Measurements from ENCODE around the gene ZSWIM1. TPM values are rescaled to one million over a fixed set of nuclear protein-coding genes. Genes with fewer than 3 reads are reported as not detected.

ZSWIM1 gene
- total and polyA plus RNA-seq, 2 of the 13 experiments (the other 11 are each of a cell fraction or from before 2014, with no cell fraction given), result 9.5 to 11.7 TPM

- TF ChIP-seq ZBTB44 (CRISPR knock-in tag; IDR thresholded peaks at IDR 0.05) (no peak), REXO4 (CRISPR knock-in tag; IDR thresholded peaks at IDR 0.05; ENCODE audit: borderline replicate concordance) (no peak), TCF12 (IDR thresholded peaks at IDR 0.05) (no peak), TCF12 (CRISPR knock-in tag; IDR thresholded peaks at IDR 0.05) (no peak), CBX2 (IDR thresholded peaks at IDR 0.05; ENCODE audit: low read depth, low read length) (no peak), CBX2 (CRISPR knock-in tag; IDR thresholded peaks at IDR 0.05; ENCODE audit: low read depth) (no peak), ZNF713 (CRISPR knock-in tag; IDR thresholded peaks at IDR 0.05) (no peak), TFAP4 (IDR thresholded peaks at IDR 0.05; ENCODE audit: borderline replicate concordance, low read depth) (no peak), SAFB2 (CRISPR knock-in tag; IDR thresholded peaks at IDR 0.05; ENCODE audit: borderline replicate concordance, low read depth) (peak; percentile 59; the same call in 1 of the 2 replicates), DNMT1 (CRISPR knock-in tag; IDR thresholded peaks at IDR 0.05) (no peak), NBN (conservative IDR thresholded peaks at IDR 0.05) (no peak), TEAD2 (CRISPR knock-in tag; IDR thresholded peaks at IDR 0.05) (no peak), ZNF12 (CRISPR knock-in tag; IDR thresholded peaks at IDR 0.05) (no peak), SMAD1 (CRISPR knock-in tag; IDR thresholded peaks at IDR 0.05; ENCODE audit: borderline replicate concordance, low read depth) (no peak), SP1 (IDR thresholded peaks at IDR 0.05) (no peak), SP1 (CRISPR knock-in tag; IDR thresholded peaks at IDR 0.05) (peak; percentile 39; the same call in 1 of the 2 replicates), GATA4 (IDR thresholded peaks at IDR 0.05; ENCODE audit: borderline replicate concordance, low read depth) (no peak), CHD2 (IDR thresholded peaks at IDR 0.05; ENCODE audit: low read depth, low read length) (0 out of 2 replicates have a peak, but pooled peaks have one; percentile 42), ZNF773 (CRISPR knock-in tag; IDR thresholded peaks at IDR 0.05; ENCODE audit: borderline replicate concordance) (no peak), ZBTB7B (CRISPR knock-in tag; IDR thresholded peaks at IDR 0.05) (no peak), GATAD1 (CRISPR knock-in tag; IDR thresholded peaks at IDR 0.05) (no peak), EEA1 (CRISPR knock-in tag; IDR thresholded peaks at IDR 0.05; ENCODE audit: borderline replicate concordance) (no peak)
- TF ChIP-seq, protein P1, sequence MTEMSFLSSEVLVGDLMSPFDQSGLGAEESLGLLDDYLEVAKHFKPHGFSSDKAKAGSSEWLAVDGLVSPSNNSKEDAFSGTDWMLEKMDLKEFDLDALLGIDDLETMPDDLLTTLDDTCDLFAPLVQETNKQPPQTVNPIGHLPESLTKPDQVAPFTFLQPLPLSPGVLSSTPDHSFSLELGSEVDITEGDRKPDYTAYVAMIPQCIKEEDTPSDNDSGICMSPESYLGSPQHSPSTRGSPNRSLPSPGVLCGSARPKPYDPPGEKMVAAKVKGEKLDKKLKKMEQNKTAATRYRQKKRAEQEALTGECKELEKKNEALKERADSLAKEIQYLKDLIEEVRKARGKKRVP (CRISPR knock-in tag; IDR thresholded peaks at IDR 0.05), result no peak
- TF ChIP-seq, protein P2, sequence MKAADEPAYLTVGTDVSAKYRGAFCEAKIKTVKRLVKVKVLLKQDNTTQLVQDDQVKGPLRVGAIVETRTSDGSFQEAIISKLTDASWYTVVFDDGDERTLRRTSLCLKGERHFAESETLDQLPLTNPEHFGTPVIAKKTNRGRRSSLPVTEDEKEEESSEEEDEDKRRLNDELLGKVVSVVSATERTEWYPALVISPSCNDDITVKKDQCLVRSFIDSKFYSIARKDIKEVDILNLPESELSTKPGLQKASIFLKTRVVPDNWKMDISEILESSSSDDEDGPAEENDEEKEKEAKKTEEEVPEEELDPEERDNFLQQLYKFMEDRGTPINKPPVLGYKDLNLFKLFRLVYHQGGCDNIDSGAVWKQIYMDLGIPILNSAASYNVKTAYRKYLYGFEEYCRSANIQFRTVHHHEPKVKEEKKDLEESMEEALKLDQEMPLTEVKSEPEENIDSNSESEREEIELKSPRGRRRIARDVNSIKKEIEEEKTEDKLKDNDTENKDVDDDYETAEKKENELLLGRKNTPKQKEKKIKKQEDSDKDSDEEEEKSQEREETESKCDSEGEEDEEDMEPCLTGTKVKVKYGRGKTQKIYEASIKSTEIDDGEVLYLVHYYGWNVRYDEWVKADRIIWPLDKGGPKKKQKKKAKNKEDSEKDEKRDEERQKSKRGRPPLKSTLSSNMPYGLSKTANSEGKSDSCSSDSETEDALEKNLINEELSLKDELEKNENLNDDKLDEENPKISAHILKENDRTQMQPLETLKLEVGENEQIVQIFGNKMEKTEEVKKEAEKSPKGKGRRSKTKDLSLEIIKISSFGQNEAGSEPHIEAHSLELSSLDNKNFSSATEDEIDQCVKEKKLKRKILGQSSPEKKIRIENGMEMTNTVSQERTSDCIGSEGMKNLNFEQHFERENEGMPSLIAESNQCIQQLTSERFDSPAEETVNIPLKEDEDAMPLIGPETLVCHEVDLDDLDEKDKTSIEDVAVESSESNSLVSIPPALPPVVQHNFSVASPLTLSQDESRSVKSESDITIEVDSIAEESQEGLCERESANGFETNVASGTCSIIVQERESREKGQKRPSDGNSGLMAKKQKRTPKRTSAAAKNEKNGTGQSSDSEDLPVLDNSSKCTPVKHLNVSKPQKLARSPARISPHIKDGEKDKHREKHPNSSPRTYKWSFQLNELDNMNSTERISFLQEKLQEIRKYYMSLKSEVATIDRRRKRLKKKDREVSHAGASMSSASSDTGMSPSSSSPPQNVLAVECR (CRISPR knock-in tag; IDR thresholded peaks at IDR 0.05; ENCODE audit: borderline replicate concordance), result peak; percentile 15; the same call in 1 of the 2 replicates
These were observed 29.9 kb downstream of the ZSWIM1 start (continued) for GRCh38 chr20:45910670-45911485.
